HEK293T (cell line): ENCODE results near the gene TECRL.

ENCODE experiments used
- ARNT ChIP-seq: fragments of 450-650 bp; IDR thresholded peaks from 2 replicates; pipeline ENCODE4 v1.6.1; 2017; ENCODE audit warnings: mild to moderate bottlenecking
- BHLHE40 ChIP-seq: fragments of 450-650 bp; IDR thresholded peaks from 2 replicates; pipeline ENCODE4 v1.6.1; 2016; ENCODE audit warnings: mild to moderate bottlenecking, moderate library complexity, borderline replicate concordance
- CTBP1 ChIP-seq: fragments of 450-650 bp; IDR thresholded peaks from 2 replicates; pipeline ENCODE4 v1.6.1; 2016; ENCODE audit warnings: borderline replicate concordance
- FOXK2 ChIP-seq: fragments of 450-650 bp; IDR thresholded peaks from 2 replicates; pipeline ENCODE4 v1.6.1; 2016; ENCODE audit warnings: mild to moderate bottlenecking
- FOXM1 ChIP-seq: fragments of 450-650 bp; IDR thresholded peaks from 2 replicates; pipeline ENCODE4 v1.6.1; 2017; ENCODE audit warnings: mild to moderate bottlenecking, borderline replicate concordance
- L3MBTL2 ChIP-seq: fragments of 450-650 bp; conservative IDR thresholded peaks from 2 replicates; pipeline ENCODE4 v1.6.1; 2016; ENCODE audit warnings: mild to moderate bottlenecking
- LEF1 ChIP-seq: fragments of 450-650 bp; IDR thresholded peaks from 2 replicates; pipeline ENCODE4 v1.6.1; 2017; ENCODE audit warnings: mild to moderate bottlenecking, borderline replicate concordance
- NFRKB ChIP-seq: fragments of 450-650 bp; IDR thresholded peaks from 2 replicates; pipeline ENCODE4 v1.6.1; 2016; ENCODE audit warnings: mild to moderate bottlenecking, moderate library complexity
- SP1 ChIP-seq: fragments of 450-650 bp; IDR thresholded peaks from 2 replicates; pipeline ENCODE4 v1.6.1; 2017
- TARDBP ChIP-seq: fragments of 450-650 bp; IDR thresholded peaks from 2 replicates; pipeline ENCODE4 v1.6.1; 2016

- no peak for TF ChIP-seq TARDBP
- no peak for TF ChIP-seq FOXM1
- no peak for TF ChIP-seq LEF1
- TF ChIP-seq FOXK2: no peak
- TF ChIP-seq CTBP1: no peak
- TF ChIP-seq BHLHE40: no peak
- TF ChIP-seq NFRKB: no peak
- TF ChIP-seq ARNT: no peak
- no peak for TF ChIP-seq L3MBTL2
- no peak for TF ChIP-seq SP1
Observed at GRCh38 chr4:64305565-64306254, 103.5 kb downstream of the TECRL start.
